ENCODE measurements around the gene COL11A2.

COL11A2 gene

DNA sequence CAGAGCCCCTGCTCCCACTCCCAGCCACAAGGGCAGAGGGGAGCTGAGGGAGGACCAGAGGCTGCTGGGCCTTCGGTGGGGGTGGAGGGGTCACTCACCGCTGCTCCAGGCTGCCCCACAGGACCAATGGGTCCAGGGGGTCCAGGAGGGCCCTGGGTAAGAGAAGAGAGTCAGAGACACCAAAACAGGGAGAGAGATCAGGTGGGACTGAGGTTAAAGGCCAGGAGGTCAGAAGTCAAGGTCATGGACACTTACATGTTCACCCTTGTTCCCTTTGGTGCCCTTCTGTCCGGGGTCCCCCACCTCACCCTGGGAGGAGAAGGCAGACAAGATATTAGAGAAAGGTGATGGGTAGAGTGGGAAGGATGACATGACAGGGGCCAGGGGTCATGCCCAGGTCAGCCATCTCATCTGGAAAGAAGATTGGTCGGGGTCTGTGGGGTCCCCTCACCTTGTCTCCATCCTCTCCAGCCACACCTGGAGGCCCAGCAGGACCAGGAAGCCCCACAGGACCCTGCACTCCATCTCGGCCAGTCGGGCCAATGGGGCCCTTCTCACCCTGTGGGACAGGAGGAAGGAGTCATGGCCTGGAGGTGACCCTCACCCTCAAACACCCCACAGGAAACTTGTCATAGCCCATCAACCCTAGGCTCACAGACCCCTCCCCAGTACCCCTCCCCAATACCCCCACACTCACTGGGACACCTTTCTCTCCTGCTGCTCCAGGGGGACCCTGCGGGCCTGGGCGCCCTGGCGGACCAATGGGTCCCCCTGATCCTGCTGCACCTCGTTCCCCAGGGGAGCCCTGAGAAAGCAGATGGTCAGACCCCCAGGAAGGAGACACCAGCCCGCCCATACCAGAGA is 21.0 kb downstream of the COL11A2 start:
- no peak for TF ChIP-seq CTCF (IDR thresholded peaks at IDR 0.05; ENCODE audit: extremely low read depth, insufficient read depth, missing control alignments)
- in situ Hi-C loops (cut with MboI; ENCODE audit: low pct_unique_long_range_greater_than_20kb, low sequenced_read_pairs, unreplicated experiment) = no loop called here
- DNase-seq (ENCODE audit: low spot score) = no peak

DNA sequence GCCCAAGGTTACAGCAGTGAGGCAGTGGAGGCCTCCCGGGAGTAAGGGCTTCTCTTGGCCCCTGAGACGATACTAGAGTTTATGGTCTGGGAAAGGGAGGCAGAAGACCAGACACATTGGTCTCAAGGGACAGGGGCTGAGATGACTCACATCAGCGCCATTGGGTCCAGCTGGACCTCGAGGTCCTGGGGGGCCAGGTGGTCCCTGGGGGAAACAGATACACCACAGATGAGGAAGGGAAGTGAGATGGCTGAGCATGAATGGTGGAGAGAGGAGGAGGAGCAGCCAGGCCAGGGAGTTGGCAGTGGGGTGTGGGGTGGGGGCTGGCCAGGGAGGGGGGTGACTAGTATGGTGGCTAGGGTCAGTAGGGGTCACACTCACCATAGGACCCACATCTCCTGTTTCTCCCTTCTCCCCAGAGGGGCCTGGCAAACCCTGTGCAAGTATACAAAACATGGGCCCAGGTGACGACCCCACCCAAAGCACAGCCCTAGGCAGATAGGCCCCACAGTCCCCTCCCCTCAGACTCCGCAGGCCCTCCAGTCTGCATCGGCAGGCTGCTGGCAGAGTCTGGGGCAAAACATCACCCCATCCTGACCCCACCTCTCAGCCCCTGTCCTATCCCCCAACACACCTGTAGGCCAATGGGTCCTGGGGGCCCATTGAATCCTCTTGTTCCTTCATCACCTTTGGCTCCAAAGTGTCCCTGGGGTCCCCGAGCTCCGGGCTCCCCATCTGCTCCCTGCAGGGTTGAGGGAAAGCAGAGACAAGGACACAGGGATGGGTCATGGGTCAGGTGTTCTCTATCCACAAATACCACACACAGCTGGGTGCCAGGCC is 21.9 kb downstream of the COL11A2 start:
- in situ Hi-C loops (cut with MboI; ENCODE audit: low pct_unique_long_range_greater_than_20kb, low sequenced_read_pairs, unreplicated experiment) = no loop called here
- DNase-seq (ENCODE audit: low spot score) = no peak
- TF ChIP-seq CTCF (IDR thresholded peaks at IDR 0.05; ENCODE audit: extremely low read depth, insufficient read depth, missing control alignments) = no peak

DNA sequence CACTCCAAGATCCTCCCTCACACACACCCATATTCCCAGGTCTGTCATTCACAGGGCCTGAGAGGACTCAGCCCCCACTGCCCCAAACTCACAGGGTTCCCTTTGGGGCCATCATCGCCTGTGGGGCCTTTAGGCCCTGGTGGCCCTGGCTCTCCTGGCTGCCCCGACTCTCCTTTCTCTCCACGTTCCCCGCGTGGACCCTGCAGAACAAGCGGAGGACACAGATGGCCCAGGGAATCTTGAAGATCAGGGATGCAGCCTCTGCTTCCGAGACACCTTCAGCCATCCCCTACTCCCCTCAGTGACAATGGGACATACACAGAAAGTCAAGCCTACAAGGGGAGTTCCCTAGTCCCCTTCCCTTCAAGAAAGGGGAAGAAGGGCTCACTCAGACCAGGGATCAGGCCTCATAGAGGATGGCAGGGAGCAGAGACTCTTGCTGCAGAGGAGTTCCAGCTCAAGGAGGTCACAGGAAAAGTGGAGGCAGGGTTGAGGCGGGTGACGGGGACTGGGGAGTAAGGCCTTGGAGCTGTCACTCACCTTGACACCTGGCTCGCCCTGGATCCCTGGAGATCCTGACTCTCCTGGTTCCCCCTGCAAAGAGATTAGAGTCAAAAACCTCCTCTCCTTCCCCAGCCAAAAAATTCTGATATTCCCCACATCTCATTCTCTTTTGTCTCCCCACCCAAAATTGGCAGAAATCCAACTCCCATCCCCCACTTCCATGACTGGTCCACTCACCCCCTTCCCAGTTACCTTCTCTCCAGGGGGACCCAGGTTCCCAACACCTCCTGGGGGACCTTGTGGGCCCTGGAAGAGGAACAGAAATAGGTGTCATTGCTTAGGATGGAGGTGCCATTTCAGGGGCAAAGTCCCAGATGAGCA is 22.7 kb downstream of the COL11A2 start:
- in situ Hi-C loops (cut with MboI; ENCODE audit: low pct_unique_long_range_greater_than_20kb, low sequenced_read_pairs, unreplicated experiment) = no loop called here
- DNase-seq (ENCODE audit: low spot score) = no peak
- TF ChIP-seq CTCF (IDR thresholded peaks at IDR 0.05; ENCODE audit: extremely low read depth, insufficient read depth, missing control alignments) = no peak

DNA sequence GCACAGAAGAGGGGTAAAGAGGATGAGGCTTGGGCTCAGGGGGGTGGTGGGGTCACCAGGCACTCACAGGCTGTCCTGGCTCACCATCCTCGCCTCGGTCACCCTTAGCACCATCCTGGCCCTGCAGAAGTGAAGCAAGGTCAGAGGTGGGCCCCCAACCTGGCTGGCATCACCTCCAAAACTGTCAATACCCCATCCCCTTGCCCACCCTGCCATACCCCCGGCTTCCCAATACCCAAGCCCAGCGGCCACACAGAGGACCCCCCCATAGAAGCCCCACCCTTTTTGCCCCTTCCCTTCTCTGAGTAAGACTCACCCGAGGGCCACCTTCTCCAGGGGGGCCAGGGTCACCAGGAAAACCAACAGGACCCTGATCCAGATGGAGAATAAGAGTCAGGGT is 23.6 kb downstream of the COL11A2 start:
- no peak for DNase-seq (ENCODE audit: low spot score)
- TF ChIP-seq CTCF (IDR thresholded peaks at IDR 0.05; ENCODE audit: extremely low read depth, insufficient read depth, missing control alignments) = no peak
- in situ Hi-C loops (cut with MboI; ENCODE audit: low pct_unique_long_range_greater_than_20kb, low sequenced_read_pairs, unreplicated experiment) = no loop called here

- in situ Hi-C loops (cut with MboI; ENCODE audit: low pct_unique_long_range_greater_than_20kb, low sequenced_read_pairs, unreplicated experiment) = no loop called here
- TF ChIP-seq CTCF (IDR thresholded peaks at IDR 0.05; ENCODE audit: extremely low read depth, insufficient read depth, missing control alignments) = no peak
- no peak for DNase-seq (ENCODE audit: low spot score)
Observed at GRCh38 chr6:33168284-33168601, 24.0 kb downstream of the COL11A2 start.
